DMS 273 (cell line): ENCODE data around the gene AMFR.
A peak's percentile ranks its signal among the peaks of the same experiment; 100 is the strongest.

Source experiments
- DNase-seq: peaks from one replicate; lab custom pipeline; 2025; ENCODE audit not compliant: unreplicated experiment; lab: John Stamatoyannopoulos, UW

Gene AMFR

DNA sequence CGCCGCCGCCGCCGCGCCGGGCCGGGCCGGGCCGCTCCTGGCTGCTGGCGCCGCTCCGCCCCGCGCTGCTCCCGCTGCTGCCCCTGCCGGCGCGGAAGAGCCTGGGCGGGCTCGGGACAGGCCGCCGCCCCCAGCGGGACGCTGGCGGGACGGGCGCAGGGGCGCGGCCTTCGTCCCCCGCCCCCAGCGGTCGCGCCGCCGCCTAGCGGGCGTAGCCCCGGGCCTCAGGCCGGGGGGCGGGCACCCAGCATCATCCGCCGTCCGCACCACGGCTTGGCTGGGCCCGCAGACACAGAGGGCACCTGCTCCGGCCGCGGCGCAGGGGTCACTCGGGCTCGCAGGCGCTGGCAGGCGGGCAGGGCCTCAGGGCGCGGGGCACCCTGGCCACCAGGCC is at the start of gene AMFR:
Gene AMFR (minus strand): TSS at position 107 of the 394 bp plus-strand sequence. CDS start 218 bp downstream, outside the sequence.
- peak; percentile 95 for DNase-seq

DNA sequence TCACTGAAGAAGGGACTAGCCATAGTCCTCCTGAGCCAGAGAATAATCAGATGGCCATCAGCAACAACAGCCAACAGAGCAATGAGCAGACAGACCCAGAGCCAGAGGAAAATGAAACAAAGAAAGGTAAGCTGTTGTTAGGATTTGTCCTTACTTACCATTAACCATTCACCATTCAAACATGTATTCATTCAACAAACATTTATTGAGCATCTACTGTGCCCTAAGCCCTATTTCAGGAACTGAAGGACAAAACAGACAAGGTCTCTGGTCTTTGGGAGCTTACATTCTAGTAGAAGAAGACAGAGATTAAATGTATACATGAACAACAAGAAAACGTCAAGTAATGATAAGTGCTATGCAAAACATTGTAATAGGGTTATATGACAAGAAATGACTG is 45.3 kb upstream of the AMFR start:
- DNase-seq: no peak

DNA sequence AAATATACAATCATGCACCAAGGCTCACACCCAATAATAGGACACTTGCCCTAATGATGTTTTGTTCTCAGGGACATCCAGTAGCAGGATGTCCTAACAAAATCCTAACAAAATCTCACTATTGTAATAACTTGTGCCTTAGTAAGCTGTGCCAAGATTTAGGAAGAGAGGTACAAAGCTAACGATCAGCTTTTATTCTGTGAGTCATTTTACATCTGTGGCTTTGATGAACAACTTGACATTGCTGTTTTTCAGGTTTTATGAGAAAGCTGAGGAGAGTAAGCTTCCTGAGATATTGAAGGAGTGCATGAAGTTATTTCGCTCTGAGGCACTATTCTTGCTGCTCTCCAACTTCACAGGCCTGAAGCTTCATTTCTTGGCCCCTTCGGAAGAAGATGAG is 44.9 kb upstream of the AMFR start:
- no peak for DNase-seq

DNA sequence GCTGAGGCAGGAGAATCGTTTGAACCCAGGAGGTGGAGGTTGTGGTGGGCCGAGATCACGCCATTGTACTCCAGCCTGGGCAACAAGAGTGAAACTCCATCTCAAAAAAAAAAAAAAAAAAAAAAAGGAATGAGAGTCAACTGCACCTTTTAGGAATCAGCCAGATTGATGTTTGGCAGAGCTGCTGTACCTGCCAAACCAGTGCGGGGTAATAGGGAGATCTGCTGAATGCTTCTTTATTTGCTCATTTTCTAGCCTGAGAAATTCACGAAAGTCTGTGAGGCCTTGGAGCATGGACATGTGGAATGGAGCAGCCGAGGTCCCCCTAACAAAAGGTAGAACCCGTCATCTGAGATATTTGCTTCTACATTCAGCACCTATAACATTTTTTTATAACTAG is 44.4 kb upstream of the AMFR start:
- no peak for DNase-seq

DNA sequence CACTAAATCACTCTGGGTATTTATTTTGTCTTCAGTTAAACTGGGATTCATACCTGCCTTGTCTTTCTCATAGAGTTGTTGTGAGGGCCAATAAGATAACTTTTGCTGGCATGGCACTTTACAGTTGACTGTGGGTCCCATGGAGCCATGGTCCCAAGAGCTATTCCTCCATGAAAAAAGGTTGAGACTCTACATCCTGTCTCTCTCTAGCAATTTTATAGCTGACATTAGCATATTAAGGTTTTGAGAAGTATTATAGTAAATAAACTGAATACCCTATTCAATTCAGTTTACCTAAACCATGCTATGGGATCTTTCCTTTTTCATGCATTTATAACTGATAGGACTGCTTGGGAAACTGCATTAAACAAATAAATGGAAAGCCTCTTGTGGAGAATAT is 43.5 kb upstream of the AMFR start:
- no peak for DNase-seq

DNA sequence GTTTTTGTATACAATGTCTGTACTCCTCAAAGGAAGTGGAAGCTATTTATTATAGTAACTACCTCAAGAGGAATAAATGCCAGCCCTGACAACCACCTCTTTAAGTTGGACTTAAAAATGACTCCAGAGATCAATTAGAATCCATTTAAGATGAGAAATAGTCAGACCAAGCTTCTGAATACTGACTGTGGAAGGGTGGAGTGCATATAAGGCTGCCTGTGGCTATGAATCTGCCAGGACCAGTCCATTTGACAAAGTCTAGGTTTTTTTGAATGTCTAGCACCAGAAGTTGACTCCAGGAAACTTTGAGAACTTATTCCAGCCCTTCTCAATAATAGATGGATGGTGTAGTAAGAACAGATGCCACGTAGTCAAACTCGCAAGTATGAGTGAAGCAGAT is 41.0 kb upstream of the AMFR start:
- DNase-seq: no peak

DNA sequence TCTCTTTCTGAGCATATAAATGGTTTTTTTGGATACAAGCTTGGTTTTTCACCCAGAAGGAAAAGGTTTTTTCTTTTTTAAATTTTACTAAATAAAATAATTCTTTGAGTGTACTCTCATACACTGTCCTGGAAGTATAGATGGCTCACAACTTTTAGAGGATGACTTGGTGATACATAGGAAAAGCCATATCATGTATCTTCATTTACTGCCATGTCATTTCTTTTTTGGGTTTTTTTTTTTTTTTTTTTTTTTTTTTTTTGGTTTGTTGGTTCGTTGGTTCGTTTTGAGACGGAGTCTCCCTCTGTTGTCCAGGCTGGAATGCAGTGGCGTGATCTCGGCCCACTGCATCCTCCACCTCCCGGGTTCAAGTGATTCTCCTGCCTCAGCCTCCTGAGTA is 37.8 kb upstream of the AMFR start:
- DNase-seq: no peak

DNA sequence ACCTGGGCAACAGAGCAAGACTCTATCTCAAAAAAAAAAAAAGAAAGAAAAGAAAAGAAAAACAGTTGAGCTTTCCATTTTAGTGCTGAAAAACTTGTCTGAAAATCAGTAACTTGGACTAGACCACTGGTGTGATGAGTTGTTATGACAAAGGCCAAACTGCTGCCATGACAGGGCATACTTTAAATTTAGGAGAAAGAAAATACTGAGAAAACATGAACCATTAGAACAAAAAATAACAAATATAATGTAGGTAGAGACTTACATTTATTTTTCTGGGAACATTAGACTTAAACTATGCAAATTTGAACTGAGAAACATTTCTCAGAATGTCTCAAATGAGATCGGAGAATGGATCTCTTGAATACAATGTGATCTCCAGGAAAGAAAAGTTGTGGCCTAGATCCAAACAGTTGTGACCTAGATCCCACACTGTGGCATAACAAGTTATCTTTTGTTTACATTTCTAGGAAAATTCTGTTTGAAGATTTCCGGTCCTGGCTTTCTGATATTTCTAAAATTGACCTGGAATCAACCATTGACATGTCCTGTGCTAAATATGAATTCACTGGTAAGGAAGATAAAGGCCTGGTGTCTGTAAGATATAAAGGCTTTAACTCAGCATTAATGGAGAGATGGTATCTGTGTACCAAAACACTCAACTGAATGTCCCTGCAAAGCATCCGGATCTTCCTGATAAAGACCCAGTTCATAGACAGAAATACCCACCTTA is 36.9 kb upstream of the AMFR start:
- DNase-seq: no peak

DNA sequence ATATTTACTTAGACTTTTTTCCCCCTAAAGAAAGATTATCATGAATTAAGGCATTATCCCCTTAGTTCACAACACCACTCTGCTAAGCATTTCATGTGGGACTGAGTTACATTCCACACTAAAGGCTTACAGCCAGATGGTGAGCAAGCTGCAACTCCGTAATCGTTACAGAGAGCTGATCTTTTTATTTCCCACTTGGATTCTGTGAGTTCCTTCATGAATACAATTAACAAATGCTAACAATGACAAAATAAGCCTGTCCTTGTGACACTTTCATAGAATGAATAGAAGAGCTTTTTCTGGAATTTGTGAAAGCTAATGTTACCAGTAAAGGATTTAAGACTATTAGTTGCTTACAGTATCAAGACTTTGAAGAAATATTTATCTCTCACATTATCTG is 34.8 kb upstream of the AMFR start:
- DNase-seq: peak; percentile 40

DNA sequence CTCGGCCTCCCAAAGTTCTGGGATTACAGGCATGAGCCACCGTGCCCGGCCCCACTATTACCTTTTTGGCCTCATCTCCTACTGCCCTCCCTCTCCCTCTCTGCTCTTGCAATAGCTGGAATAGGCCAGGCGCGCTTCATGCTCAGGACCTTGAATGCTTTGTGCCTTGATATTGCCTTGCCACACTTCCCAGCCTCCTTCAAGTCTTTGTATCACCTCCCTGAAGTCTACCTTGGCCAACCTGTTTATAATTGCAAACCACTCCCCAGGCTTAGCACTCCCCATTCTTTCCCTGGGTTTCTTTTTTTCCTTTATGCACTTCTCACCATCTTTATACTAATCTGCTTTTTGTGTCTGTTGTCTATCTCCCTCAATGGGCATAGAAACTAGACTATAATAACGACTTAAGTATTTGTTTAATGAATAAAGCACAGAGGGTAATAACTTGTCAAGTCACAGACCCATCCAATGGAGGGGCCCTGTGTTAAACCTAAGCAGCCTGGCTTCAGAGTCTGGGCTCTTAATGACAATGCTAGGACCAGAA is 32.7 kb upstream of the AMFR start:
- DNase-seq: no peak

DNA sequence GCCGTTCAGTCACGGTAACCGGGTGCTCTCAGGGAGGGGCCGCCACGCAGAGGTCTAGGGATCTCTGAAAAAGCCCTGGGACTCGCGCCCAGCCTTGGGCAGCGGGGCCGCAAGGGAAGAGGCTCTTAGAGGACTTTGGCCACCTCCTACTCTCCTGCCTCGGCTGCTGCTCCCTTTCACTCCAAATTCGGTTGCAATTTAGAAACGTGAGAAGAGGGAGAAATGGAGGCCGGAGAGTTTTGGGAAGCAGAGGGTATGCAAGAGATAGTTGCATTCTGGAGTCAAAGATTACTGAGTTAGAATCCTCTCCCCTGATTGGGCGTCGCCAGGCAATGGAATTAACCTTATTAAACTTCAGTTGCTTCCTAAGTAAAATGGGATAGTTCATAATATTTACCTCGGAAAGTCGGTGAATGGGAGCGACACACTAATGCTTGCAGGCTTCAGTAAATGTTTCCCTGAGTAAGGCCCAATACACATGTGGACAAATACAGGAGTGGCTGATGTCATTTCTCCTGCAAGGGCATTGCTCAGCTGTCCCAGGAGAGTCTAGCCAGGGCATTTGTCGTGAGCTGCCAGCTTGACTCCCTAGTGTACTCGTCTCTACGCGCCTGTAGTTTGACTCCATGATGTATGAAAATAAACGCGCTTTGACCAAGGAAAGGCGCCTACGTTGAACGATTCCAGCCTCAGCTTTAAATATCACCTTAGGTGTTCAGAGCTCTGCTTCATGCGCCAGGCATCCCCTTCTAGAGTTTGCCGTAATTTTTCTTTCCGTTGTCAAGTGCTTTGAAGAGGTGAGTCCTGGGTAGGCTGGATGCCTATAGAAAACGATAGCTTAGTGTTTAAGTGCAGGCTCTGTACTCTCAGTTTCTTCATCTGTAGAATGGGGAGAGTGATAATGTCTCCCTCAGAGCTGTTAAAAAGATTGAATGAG is 26.7 kb upstream of the AMFR start:
- DNase-seq: peak; percentile 85

DNA sequence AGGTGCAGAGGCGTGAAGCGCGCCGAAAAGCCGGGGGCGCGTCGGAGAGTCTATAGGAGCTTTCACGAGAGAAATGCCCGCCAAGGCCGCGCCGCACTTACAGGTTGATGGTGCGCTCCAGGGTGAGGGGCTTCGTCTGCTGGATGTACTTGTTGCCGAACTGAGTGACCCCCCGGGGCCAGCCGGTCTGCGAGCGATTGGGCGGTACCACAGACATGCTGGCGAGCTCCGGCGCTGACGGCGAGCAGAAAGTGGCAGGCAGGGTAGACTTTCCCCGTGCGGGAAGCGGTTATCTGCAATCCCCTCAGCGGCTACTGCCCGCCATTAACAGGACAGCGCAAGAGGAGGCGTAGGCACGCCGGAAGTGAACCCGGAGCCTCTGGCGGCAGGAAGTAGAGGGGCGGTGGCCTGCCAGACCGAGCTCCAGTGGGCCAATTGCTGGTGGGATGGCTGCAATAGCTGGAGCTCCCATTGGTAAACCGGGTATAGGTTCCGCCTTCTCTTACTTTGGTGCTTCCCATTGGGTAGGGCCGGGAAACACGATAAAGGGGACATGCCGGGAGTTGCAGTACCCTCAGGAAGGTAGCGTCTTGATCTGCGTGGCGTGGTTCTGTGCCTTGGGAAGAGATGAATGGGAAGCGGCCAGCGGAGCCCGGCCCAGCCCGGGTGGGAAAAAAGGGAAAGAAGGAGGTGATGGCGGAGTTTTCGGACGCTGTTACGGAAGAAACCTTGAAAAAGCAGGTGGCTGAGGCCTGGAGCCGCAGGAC is 25.8 kb upstream of the AMFR start, which contains the start of the genes NUDT21 and OGFOD1:
Gene NUDT21 (minus strand): TSS at position 347 of the 767 bp plus-strand sequence. CDS start 130 bp downstream, at position 217.
Gene OGFOD1 (plus strand): TSS at position 569 of the 767 bp plus-strand sequence. CDS start 59 bp downstream, at position 628.
- DNase-seq: peak; percentile 98

DNA sequence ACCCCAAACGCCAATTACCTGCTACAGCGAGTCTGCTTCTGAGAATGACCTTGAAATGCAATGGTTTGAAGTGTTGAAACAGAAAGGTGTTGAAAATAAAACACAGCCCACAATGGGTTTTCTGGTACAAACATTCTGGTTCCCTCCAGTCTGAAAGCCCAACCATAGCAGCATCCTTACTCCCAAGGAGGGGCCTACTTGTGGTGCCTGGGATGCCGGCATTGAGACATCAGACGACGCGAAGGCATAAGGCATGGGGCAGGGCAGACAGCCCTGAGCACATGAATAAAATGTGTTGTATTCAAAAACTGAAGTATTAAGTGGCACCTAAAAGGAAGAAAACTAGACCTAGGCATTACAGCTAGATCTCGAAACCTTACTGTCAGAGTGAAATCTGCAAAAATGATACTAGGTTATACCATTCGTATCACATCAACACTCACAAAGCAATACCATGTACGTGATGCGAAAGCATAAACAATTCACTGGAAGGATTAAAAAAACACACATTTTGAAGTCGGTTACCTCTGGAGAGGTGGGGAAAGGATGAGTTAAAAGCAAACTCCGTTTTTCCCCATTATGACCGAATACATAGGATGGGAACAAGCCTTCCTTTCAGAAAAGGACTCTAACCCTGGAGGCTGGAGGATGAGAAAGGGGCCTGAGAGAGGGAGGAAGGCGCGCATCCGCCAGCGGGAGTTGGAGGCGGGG is 25.1 kb upstream of the AMFR start:
- peak; percentile 39 for DNase-seq

DNA sequence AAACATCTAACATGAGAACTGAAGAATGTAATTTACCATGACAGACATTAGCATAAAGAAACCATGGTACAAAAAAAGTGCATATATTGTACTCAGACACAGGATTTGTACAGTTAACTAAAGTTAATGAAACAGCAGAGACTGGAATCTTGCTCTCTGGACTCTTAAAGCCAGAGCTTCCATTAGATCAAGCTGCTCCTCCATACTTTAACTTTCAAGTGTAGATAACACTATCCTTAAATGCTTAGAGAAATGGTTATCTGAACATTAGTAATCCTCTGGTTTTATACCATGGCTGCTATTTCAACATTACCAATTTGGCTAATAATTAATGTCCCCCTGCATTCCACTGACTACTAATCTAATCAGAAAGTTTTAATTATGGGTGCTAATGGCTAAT is 22.7 kb upstream of the AMFR start:
- no peak for DNase-seq

DNA sequence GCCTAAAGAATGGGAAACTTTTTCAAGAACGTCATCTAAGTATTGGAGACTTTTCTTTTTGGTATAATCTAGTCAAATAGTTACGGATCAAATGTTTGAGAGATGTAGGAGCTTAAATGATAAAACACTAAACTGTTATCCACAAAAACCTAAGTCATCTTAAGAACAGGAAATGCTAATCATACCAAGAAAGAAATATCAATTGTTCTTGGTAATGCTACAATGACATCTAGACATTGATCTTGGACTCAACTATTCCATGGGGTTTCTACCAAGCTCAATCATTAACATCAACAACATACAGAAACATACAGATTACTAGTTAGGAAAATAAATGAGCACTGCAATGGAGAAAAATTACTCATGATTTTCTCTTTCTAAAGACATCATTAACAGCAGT is 21.9 kb upstream of the AMFR start:
- DNase-seq: no peak

DNA sequence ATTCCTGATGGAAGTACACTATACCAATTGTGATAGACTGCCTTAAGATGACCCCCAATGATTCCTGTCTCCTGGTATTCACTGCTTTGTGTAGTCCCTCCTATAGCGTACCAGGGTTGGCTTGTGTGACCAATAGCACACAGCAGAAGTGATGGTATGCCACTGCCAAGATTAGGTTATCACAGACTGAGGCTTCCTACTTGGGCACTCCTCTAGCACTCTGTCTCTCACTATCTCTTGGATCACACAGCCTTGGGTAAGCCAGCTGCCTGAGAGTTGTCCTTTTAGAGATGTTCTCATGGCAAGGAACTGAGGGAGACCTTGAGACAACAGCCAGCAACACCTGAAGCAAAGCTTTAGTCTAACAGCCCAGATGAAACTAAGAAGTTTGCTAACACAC is 12.7 kb upstream of the AMFR start:
- no peak for DNase-seq

DNA sequence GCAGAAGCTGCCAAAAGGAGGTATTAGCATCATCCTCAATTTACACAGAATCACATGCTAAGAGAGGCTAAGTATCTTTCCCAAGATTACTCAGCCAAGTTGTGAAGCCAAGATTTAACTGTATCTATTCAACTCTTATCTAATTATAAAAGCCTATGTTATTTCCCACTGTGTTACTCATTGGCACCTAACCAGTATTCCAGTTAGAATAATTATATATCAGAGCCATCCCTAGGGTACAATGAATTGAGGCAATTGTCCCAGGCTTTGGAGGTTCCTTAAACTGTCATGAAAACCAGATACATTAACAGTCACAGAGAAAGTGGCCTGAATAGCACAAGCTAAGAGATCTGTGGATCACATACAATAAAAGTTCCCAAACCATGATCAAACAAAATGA is 10.9 kb upstream of the AMFR start:
- DNase-seq: no peak

DNA sequence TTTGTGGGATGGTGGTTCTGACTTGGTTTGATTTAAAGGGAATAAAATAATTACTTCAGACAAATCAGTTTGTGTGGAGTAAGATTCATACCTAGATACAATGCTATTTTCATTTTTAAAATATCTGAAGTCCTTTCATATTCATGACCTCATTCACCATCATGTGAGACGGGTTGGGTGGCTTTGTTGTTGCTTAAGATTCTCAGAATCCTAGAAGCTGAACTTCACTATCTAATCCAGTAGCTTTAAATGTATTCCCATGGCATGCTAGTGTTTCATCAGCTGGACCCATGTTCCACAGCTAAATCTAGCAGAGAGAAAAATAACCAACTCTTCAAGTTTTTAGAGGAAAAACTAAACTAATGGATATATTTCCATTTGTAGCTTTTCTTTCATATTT is 2.7 kb upstream of the AMFR start:
- no peak for DNase-seq

DNA sequence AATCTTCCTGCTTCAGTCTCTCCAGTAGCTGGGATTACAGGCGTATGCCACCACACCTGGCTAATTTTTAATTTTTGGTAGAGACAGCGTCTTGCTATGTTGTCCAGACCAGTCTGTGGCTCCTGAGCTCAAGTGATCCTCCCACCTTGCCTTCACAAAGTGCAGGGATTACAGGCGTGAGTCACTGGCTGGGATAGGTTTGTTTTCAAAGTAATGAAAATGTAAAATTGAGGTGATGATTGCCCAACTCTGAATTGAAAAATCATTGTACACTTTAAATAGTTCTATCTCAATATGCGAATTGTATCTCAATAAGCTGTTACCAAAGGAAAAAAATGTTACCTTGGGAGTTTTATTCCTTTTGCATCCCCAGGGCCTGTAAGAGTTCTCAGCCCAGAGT is 1.2 kb upstream of the AMFR start:
- no peak for DNase-seq

DNA sequence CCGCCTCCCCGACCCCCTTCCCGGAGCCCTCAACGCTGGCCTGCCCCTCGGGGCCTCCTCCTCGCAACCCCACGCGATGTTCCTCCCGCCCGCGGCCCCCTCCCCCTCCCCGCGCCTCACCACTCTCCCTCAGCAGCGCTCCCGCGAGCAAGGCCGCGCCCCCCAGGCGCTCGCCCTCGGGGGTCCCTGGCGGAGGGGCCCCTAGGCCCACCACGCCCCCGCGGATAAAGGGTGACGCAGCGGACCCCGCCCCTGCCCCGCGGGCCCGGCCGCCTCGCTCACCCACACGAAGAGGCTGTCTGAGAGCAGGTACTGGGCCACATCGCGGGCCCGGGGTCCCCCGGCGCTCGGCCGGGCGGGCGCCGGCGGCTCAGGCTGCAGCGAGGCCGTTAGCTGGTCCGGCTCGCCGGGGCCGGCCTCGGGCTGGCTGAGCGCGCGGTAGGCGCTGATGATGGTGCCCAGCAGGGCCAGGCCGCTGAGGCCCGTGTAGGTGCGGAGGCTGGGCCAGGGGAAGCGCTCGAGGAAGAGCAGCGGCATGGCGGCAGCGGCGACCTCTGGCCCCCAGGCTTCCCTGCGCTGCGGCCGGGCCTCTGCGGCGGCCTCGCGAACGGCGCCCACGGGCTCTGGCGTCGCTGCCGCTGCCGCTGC is 430 bp downstream of the AMFR start:
- DNase-seq: peak; percentile 71
